Tibial artery (tissue), 4 donors: Measurements from ENCODE around the gene TEDC2.

Source experiments
- DNase-seq, 2 donors: peaks; one replicate each; pipeline ENCODE4 v3.0.0-alpha.2; 2019
- H3K27ac ChIP-seq, 2 donors: fragments of 200-600 bp; sonication (generic) in 1 of 2; 1 replicate in 1 of 2; 2 replicates in 1 of 2; pipeline ENCODE4 v1.5.1; 2018 to 2019; ENCODE audit warnings: mild to moderate bottlenecking in 1 of 2
- H3K27me3 ChIP-seq, 2 donors: fragments of 200-600 bp; sonication (generic) in 1 of 2; one replicate each; pipeline versions ENCODE4 v1.5.1 to v1.6.0; 2016 to 2019
- H3K36me3 ChIP-seq, 3 donors: fragments of 200-600 bp; sonication (generic) in 2 of 3; one replicate each; pipeline ENCODE4 v1.5.1; 2016 to 2019; ENCODE audit warnings: mild to moderate bottlenecking in 2 of 3
- H3K4me1 ChIP-seq, 4 donors: fragments of 200-600 bp; sonication (generic) in 2 of 4; 1 replicate in 3 of 4; 2 replicates in 1 of 4; pipeline ENCODE4 v1.5.1; 2016 to 2019
- H3K4me3 ChIP-seq, 2 donors: fragments of 200-600 bp; sonication (generic) in 1 of 2; 1 replicate in 1 of 2; 2 replicates in 1 of 2; pipeline ENCODE4 v1.5.1; 2018 to 2019; ENCODE audit warnings: mild to moderate bottlenecking in 2 of 2
- H3K9me3 ChIP-seq, 3 donors: fragments of 200-600 bp; sonication (generic) in 1 of 3; one replicate each; pipeline ENCODE4 v1.5.1; 2016 to 2019
- intact Hi-C: fragments of 100-400 bp; cut with DNase I; formaldehyde crosslinking; loops from one replicate; pipeline ENCODE4 v1.15.0; 2023; ENCODE audit warnings: low total_unique reads
- TF ChIP-seq, protein P1 (sequence below), 2 experiments: fragments of 200-600 bp in 1 of 2; fragments of 450-650 bp in 1 of 2; IDR thresholded peaks; one replicate each; pipeline ENCODE4 v1.5.1; 2017 to 2019; ENCODE audit warnings: antibody characterized with exemption in 2 of 2, mild to moderate bottlenecking in 1 of 2, moderate library complexity in 1 of 2

The TEDC2 gene

DNA sequence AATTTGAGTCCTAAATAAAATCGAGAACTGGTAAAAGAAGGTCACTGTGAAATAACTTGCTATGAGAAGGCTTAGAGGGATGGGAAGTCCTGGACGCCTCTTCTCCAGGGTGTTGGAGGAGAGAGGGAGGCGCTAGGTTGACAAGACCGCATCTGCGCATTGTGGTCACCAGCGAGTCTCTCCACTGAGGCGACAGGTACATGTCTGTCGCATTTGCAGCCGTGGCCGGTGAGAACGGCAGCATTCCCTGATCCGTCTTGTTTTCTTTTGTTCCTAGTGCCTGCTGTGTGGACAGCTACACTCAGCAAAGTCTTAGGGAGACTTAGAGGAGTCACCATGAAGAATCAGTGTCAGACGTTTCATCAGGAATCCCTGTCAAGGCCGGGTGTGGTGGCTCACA, 45.8 kb downstream of the TEDC2 start:
- Histone ChIP-seq H3K27me3 (no peaks in the 10 kb centered on the region), H3K9me3 (no peaks in the 10 kb centered on the region), H3K4me3 (no peak overlapping the region), H3K27ac (no peak overlapping the region), H3K36me3 (no peaks in the 10 kb centered on the region), H3K4me1 (peaks cover 0 to 14% (median 8%) of the 10 kb centered on the region in 4 donors)
- no peak for DNase-seq
- TF ChIP-seq, protein P1, sequence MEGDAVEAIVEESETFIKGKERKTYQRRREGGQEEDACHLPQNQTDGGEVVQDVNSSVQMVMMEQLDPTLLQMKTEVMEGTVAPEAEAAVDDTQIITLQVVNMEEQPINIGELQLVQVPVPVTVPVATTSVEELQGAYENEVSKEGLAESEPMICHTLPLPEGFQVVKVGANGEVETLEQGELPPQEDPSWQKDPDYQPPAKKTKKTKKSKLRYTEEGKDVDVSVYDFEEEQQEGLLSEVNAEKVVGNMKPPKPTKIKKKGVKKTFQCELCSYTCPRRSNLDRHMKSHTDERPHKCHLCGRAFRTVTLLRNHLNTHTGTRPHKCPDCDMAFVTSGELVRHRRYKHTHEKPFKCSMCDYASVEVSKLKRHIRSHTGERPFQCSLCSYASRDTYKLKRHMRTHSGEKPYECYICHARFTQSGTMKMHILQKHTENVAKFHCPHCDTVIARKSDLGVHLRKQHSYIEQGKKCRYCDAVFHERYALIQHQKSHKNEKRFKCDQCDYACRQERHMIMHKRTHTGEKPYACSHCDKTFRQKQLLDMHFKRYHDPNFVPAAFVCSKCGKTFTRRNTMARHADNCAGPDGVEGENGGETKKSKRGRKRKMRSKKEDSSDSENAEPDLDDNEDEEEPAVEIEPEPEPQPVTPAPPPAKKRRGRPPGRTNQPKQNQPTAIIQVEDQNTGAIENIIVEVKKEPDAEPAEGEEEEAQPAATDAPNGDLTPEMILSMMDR (IDR thresholded peaks at IDR 0.05): no peak
- intact Hi-C loops: no loop called here

- TF ChIP-seq, protein P1 (IDR thresholded peaks at IDR 0.05): no peak
- Histone ChIP-seq H3K4me1 (peaks cover 0 to 10% (median 8%) of the 10 kb centered on the region in 4 donors), H3K27ac (no peak overlapping the region), H3K9me3 (no peaks in the 10 kb centered on the region), H3K36me3 (no peaks in the 10 kb centered on the region), H3K4me3 (no peak overlapping the region), H3K27me3 (no peaks in the 10 kb centered on the region)
- peak in 1 of 2 donors; percentile 72 for DNase-seq
- intact Hi-C loops: no loop called here
These were observed 47.2 kb downstream of the TEDC2 start for GRCh38 chr16:2507052-2507659.

GRCh38 chr16:2507665-2508064, 47.8 kb downstream of the TEDC2 start:
- H3K9me3 ChIP-seq: no peaks in the 10 kb centered on the region
- no peaks in the 10 kb centered on the region for H3K27me3 ChIP-seq
- TF ChIP-seq, protein P1 (IDR thresholded peaks at IDR 0.05): no peak
- peak in 1 of 2 donors; percentile 65 for DNase-seq
- intact Hi-C loops: no loop called here
- no peak overlapping the region for H3K27ac ChIP-seq
- no peak overlapping the region for H3K4me3 ChIP-seq
- peaks cover 0 to 11% (median 8%) of the 10 kb centered on the region in 4 donors for H3K4me1 ChIP-seq
- no peaks in the 10 kb centered on the region for H3K36me3 ChIP-seq

GRCh38 chr16:2508722-2509400, 49.0 kb downstream of the TEDC2 start:
- intact Hi-C loops: no loop called here
- TF ChIP-seq, protein P1 (IDR thresholded peaks at IDR 0.05): no peak
- no peak for DNase-seq
- H3K9me3 ChIP-seq: no peaks in the 10 kb centered on the region
- H3K4me1 ChIP-seq: peaks cover 0 to 18% (median 16%) of the 10 kb centered on the region in 4 donors
- no peaks in the 10 kb centered on the region for H3K27me3 ChIP-seq
- no peak overlapping the region for H3K27ac ChIP-seq
- no peak overlapping the region for H3K4me3 ChIP-seq
- H3K36me3 ChIP-seq: no peaks in the 10 kb centered on the region

GRCh38 chr16:2511128-2511800, 51.4 kb downstream of the TEDC2 start:
- TF ChIP-seq, protein P1 (IDR thresholded peaks at IDR 0.05): no peak
- intact Hi-C loops: no loop called here
- Histone ChIP-seq H3K4me1 (peaks cover 0 to 34% (median 32%) of the 10 kb centered on the region in 4 donors), H3K9me3 (no peaks in the 10 kb centered on the region), H3K27ac (peak overlapping the region in 1 of 2 donors; percentile 20), H3K27me3 (no peaks in the 10 kb centered on the region), H3K4me3 (no peak overlapping the region), H3K36me3 (peaks cover 0 to 1% (median 0%) of the 10 kb centered on the region in 3 donors)
- DNase-seq: peak; percentile 80 to 90
